HCT116 (cell line): ENCODE measurements around the gene PYGB.
"Not testable (repeated sequence)": the region's sequence is repeated elsewhere in the genome, so short reads cannot be mapped to it uniquely, and the experiment has no call there.

Experiments used
- EZH2 ChIP-seq: fragments of 200-600 bp; sonication (generic); IDR thresholded peaks from 2 replicates; pipeline ENCODE4 v1.6.1; 2017; ENCODE audit warnings: antibody characterized with exemption, mixed run types
- POLR2A ChIP-seq: IDR thresholded peaks from 2 replicates; pipeline ENCODE4 v1.7.0; 2011; ENCODE audit warnings: borderline replicate concordance; ENCODE audit not compliant: insufficient read depth, insufficient read length; ENCODE audit errors: extremely low read depth
- SIN3A ChIP-seq: IDR thresholded peaks from 2 replicates; pipeline ENCODE4 v1.6.1; 2012; ENCODE audit warnings: low read depth
- TF ChIP-seq, protein P1 (sequence below), 3 experiments: fragments of 200-600 bp in 1 of 3; sonication (generic) in 1 of 3; IDR thresholded peaks in 2 of 3; conservative IDR thresholded peaks in 1 of 3; 2 replicates each; pipeline ENCODE4 v1.5.1; 2012 to 2017; ENCODE audit warnings: low read depth in 2 of 3, low read length in 2 of 3, antibody characterized with exemption in 1 of 3, borderline replicate concordance in 1 of 3, control low read depth in 1 of 3, mild to moderate bottlenecking in 1 of 3, mixed read lengths in 1 of 3, mixed run types in 1 of 3, moderate library complexity in 1 of 3; ENCODE audit not compliant: insufficient read depth in 1 of 3

- TF ChIP-seq, protein P1, sequence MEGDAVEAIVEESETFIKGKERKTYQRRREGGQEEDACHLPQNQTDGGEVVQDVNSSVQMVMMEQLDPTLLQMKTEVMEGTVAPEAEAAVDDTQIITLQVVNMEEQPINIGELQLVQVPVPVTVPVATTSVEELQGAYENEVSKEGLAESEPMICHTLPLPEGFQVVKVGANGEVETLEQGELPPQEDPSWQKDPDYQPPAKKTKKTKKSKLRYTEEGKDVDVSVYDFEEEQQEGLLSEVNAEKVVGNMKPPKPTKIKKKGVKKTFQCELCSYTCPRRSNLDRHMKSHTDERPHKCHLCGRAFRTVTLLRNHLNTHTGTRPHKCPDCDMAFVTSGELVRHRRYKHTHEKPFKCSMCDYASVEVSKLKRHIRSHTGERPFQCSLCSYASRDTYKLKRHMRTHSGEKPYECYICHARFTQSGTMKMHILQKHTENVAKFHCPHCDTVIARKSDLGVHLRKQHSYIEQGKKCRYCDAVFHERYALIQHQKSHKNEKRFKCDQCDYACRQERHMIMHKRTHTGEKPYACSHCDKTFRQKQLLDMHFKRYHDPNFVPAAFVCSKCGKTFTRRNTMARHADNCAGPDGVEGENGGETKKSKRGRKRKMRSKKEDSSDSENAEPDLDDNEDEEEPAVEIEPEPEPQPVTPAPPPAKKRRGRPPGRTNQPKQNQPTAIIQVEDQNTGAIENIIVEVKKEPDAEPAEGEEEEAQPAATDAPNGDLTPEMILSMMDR (IDR thresholded peaks at IDR 0.05 in 2 of 3, conservative IDR thresholded peaks at IDR 0.05 in 1 of 3; ENCODE audit: borderline replicate concordance in 1 of 3, insufficient read depth in 1 of 3, low read depth in 2 of 3, low read length in 2 of 3) = not testable (repeated sequence)
- TF ChIP-seq SIN3A, POLR2A, EZH2: not testable (repeated sequence)
Observed at GRCh38 chr20:25241659-25241955, 6.3 kb upstream of the PYGB start.
